ENCODE data around the gene SURF4. TPM values are rescaled to one million over a fixed set of nuclear protein-coding genes. Genes with fewer than 3 reads are reported as not detected.
A peak's percentile ranks its signal among the peaks of the same experiment; 100 is the strongest.

Gene SURF4
- total and polyA plus RNA-seq, 2 donors from 2014 or later: 121 to 138 TPM

GRCh38 chr9:133420392-133420827 is 44.5 kb upstream of the SURF4 start:
- intact Hi-C loops (cut with DNase I): no loop called here
- H3K9me3 ChIP-seq (ENCODE audit: control insufficient read depth in 2 of 3, insufficient read depth in 1 of 3, low read length in 3 of 3): no peaks in the 10 kb centered on the region
- H3K27ac ChIP-seq (ENCODE audit: low read depth in 2 of 2, low read length in 2 of 2): no peak overlapping the region
- DNase-seq (no peak), FAIRE-seq (no peak)
- no peak overlapping the region for H3K9ac ChIP-seq (ENCODE audit: low read length in 3 of 3)
- no peaks in the 10 kb centered on the region for H3K36me3 ChIP-seq (ENCODE audit: control insufficient read depth in 2 of 3, insufficient read depth in 3 of 3, low read length in 3 of 3)
- H3K4me1 ChIP-seq (ENCODE audit: control insufficient read depth in 2 of 3, insufficient read depth in 2 of 3, low read depth in 1 of 3, low read length in 3 of 3): peaks cover 4 to 8% (median 7%) of the 10 kb centered on the region in 3 donors
- TF ChIP-seq CTCF (IDR thresholded peaks at IDR 0.05; ENCODE audit: borderline replicate concordance, extremely low read depth, insufficient read depth): no peak
- H3K27me3 ChIP-seq (ENCODE audit: control insufficient read depth, insufficient read depth, low read length): no peaks in the 10 kb centered on the region
- H3K4me3 ChIP-seq (ENCODE audit: low read length in 3 of 3): no peak overlapping the region

GRCh38 chr9:133419005-133419404 is 43.1 kb upstream of the SURF4 start:
- H3K9me3 ChIP-seq (ENCODE audit: control insufficient read depth in 2 of 3, insufficient read depth in 1 of 3, low read length in 3 of 3): no peaks in the 10 kb centered on the region
- intact Hi-C loops (cut with DNase I): no loop called here
- H3K9ac ChIP-seq (ENCODE audit: low read length in 3 of 3): no peak overlapping the region
- H3K27ac ChIP-seq (ENCODE audit: low read depth in 2 of 2, low read length in 2 of 2): no peak overlapping the region
- FAIRE-seq (no peak), DNase-seq (no peak)
- peaks cover 4 to 8% (median 7%) of the 10 kb centered on the region in 3 donors for H3K4me1 ChIP-seq (ENCODE audit: control insufficient read depth in 2 of 3, insufficient read depth in 2 of 3, low read depth in 1 of 3, low read length in 3 of 3)
- no peak for TF ChIP-seq CTCF (IDR thresholded peaks at IDR 0.05; ENCODE audit: borderline replicate concordance, extremely low read depth, insufficient read depth)
- no peaks in the 10 kb centered on the region for H3K27me3 ChIP-seq (ENCODE audit: control insufficient read depth, insufficient read depth, low read length)
- peaks cover 0 to 12% (median 3%) of the 10 kb centered on the region in 3 donors for H3K36me3 ChIP-seq (ENCODE audit: control insufficient read depth in 2 of 3, insufficient read depth in 3 of 3, low read length in 3 of 3)
- H3K4me3 ChIP-seq (ENCODE audit: low read length in 3 of 3): no peak overlapping the region

- H3K4me3 ChIP-seq (ENCODE audit: low read length in 3 of 3): peak within 1 kb of the TSS; percentile 73 to 87 (median 85)
- peaks cover 0 to 20% (median 7%) of the 10 kb centered on the region in 3 donors for H3K36me3 ChIP-seq (ENCODE audit: control insufficient read depth in 2 of 3, insufficient read depth in 3 of 3, low read length in 3 of 3)
- peak within 1 kb of the TSS; percentile 65 to 78 for H3K27ac ChIP-seq (ENCODE audit: low read depth in 2 of 2, low read length in 2 of 2)
- no peaks in the 10 kb centered on the region for H3K27me3 ChIP-seq (ENCODE audit: control insufficient read depth, insufficient read depth, low read length)
- DNase-seq: peak; percentile 91 to 94 (median 94)
- no peaks in the 10 kb centered on the region for H3K9me3 ChIP-seq (ENCODE audit: control insufficient read depth in 2 of 3, insufficient read depth in 1 of 3, low read length in 3 of 3)
- peak within 1 kb of the TSS; percentile 50 to 86 (median 65) for H3K9ac ChIP-seq (ENCODE audit: low read length in 3 of 3)
- intact Hi-C loops (cut with DNase I): no loop called here
- peaks cover 4 to 8% (median 7%) of the 10 kb centered on the region in 3 donors for H3K4me1 ChIP-seq (ENCODE audit: control insufficient read depth in 2 of 3, insufficient read depth in 2 of 3, low read depth in 1 of 3, low read length in 3 of 3)
- no peak for TF ChIP-seq CTCF (IDR thresholded peaks at IDR 0.05; ENCODE audit: borderline replicate concordance, extremely low read depth, insufficient read depth)
- no peak for FAIRE-seq
Measured at GRCh38 chr9:133417541-133418461, 41.9 kb upstream of the SURF4 start, which contains the start of gene REXO4. REXO4 (minus strand) TSS chr9:133418010; CDS start chr9:133417844, 166 bp downstream.
